Esophagus squamous epithelium (tissue), 5 donors: ENCODE measurements around the gene TMEM150B. TPM values are rescaled to one million over a fixed set of nuclear protein-coding genes. Genes with fewer than 3 reads are reported as not detected.

Source experiments
- DNase-seq: peaks from one replicate; lab custom pipeline; 2025; lab: John Stamatoyannopoulos, UW
- H3K27ac ChIP-seq, 4 donors: fragments of 200-600 bp; sonication (generic); one replicate each; pipeline ENCODE4 v1.5.1; 2016 to 2019; ENCODE audit warnings: mild to moderate bottlenecking in 1 of 4
- H3K27me3 ChIP-seq, 4 donors: fragments of 200-600 bp; sonication (generic); 1 replicate in 3 of 4; 2 replicates in 1 of 4; pipeline versions ENCODE4 v1.5.1 to v1.6.0; 2017 to 2021; ENCODE audit warnings: antibody characterized with exemption in 1 of 4
- H3K36me3 ChIP-seq, 3 donors: fragments of 200-600 bp; sonication (generic); one replicate each; pipeline ENCODE4 v1.5.1; 2016 to 2019
- H3K4me1 ChIP-seq, 3 donors: fragments of 200-600 bp; sonication (generic); one replicate each; pipeline ENCODE4 v1.5.1; 2017 to 2019
- H3K4me3 ChIP-seq, 4 donors: fragments of 200-600 bp; sonication (generic); 1 replicate in 3 of 4; 2 replicates in 1 of 4; pipeline ENCODE4 v1.5.1; 2016 to 2019; ENCODE audit warnings: mild to moderate bottlenecking in 2 of 4, moderate library complexity in 1 of 4
- H3K9me3 ChIP-seq, 3 donors: fragments of 200-600 bp; sonication (generic); one replicate each; pipeline ENCODE4 v1.5.1; 2016 to 2019
- POLR2A ChIP-seq, 4 donors: fragments of 450-650 bp; IDR thresholded peaks; one replicate each; pipeline ENCODE4 v1.6.1; 2017; ENCODE audit warnings: antibody characterized with exemption in 4 of 4, mild to moderate bottlenecking in 4 of 4, moderate library complexity in 3 of 4
- WGBS, 2 donors: methylation state at CpG; one replicate each; pipeline ENCODE4 v1.1.5; 2018; 5-methylcytosine and 5-hydroxymethylcytosine counted together
- intact Hi-C: fragments of 100-400 bp; cut with DNase I; formaldehyde crosslinking; loops from one replicate; pipeline ENCODE4 v1.15.0; 2022
- total RNA-seq, 4 donors: library from RNA; depleted of rRNA; stranded (reverse); fragments of >200 nt; gene quantifications; one replicate each; pipeline ENCODE4 v1.1.0, GENCODE V29; 2016
- TF ChIP-seq, protein P1 (sequence below), 6 experiments: fragments of 450-650 bp in 4 of 6; fragments of 200-600 bp in 2 of 6; sonication (generic) in 2 of 6; IDR thresholded peaks; one replicate each; pipeline ENCODE4 v1.5.1; 2016 to 2019; ENCODE audit warnings: antibody characterized with exemption in 6 of 6, mild to moderate bottlenecking in 4 of 6, moderate library complexity in 4 of 6
- donor health status: DM: yes; HTN: yes; CAD: no.

Gene TMEM150B
- total RNA-seq, 4 donors from 2014 or later: 1.7 TPM; not detected in 3

- H3K4me3 ChIP-seq: no peak overlapping the region
- peaks cover 3 to 45% (median 14%) of the 10 kb centered on the region in 3 donors for H3K36me3 ChIP-seq
- no peak overlapping the region for H3K27ac ChIP-seq
- intact Hi-C loops: no loop called here
- H3K9me3 ChIP-seq: no peaks in the 10 kb centered on the region
- H3K27me3 ChIP-seq: no peaks in the 10 kb centered on the region
- 87% methylated on average over 5 of the region's 9 CpGs; no CpG with 5 or more reads in 1 of the 2 donors for WGBS, 2 donors
- H3K4me1 ChIP-seq: peaks cover 18 to 49% (median 19%) of the 10 kb centered on the region in 3 donors
- DNase-seq: no peak
- TF ChIP-seq, protein P1, sequence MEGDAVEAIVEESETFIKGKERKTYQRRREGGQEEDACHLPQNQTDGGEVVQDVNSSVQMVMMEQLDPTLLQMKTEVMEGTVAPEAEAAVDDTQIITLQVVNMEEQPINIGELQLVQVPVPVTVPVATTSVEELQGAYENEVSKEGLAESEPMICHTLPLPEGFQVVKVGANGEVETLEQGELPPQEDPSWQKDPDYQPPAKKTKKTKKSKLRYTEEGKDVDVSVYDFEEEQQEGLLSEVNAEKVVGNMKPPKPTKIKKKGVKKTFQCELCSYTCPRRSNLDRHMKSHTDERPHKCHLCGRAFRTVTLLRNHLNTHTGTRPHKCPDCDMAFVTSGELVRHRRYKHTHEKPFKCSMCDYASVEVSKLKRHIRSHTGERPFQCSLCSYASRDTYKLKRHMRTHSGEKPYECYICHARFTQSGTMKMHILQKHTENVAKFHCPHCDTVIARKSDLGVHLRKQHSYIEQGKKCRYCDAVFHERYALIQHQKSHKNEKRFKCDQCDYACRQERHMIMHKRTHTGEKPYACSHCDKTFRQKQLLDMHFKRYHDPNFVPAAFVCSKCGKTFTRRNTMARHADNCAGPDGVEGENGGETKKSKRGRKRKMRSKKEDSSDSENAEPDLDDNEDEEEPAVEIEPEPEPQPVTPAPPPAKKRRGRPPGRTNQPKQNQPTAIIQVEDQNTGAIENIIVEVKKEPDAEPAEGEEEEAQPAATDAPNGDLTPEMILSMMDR (IDR thresholded peaks at IDR 0.05): no peak
Observed at GRCh38 chr19:55344444-55344843, 19.3 kb upstream of the TMEM150B start.

DNA sequence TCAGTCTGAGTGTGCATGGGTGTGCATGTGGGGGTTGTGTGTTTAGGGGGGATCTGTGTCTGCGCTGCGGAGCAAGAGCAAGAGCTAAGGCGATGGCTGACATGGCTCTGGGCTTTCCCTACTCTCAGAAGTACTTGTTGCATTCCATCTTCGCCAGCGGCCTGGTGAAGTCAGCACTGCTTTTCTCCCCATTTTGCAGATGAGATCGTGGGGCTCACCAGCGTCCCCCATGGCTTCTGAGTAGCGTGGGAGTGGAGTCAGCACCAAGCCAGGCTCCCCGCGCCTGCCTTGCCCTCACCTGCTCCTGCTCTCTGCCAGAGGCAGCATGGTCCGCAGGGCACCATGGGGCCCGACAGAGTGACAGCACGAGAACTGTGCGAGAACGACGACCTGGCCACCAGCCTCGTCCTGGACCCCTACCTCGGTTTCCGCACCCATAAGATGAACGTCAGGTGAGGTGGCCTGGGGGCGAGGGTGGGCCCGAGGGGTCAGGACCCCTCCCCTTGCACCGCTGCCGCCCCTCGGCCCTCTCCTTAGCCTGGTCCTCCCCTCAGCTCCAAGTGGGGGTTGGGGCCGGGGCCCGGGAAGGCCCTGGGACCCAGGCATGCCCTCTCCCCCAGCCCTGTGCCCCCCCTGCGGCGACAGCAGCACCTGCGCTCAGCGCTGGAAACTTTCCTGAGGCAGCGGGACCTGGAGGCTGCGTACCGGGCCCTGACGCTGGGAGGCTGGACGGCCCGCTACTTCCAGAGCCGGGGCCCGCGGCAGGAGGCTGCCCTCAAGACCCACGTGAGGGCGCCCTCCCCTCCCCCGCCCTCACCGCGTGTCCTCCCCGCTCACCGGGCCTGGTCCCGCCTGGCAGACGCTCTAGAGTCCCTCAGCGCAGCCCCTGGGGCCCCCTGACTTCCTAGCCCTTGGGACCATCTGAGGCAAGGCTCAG lies 16.7 kb upstream of the TMEM150B start:
- peaks cover 3 to 35% (median 10%) of the 10 kb centered on the region in 3 donors for H3K36me3 ChIP-seq
- H3K9me3 ChIP-seq: no peaks in the 10 kb centered on the region
- DNase-seq: no peak
- TF ChIP-seq POLR2A (IDR thresholded peaks at IDR 0.05): no peak
- TF ChIP-seq, protein P1 (IDR thresholded peaks at IDR 0.05): no peak
- H3K4me1 ChIP-seq: peaks cover 18 to 59% (median 23%) of the 10 kb centered on the region in 3 donors
- intact Hi-C loops: no loop called here
- WGBS, 2 donors: 84 to 87% methylated on average over 5 to 8 of the region's 50 CpGs
- H3K4me3 ChIP-seq: peak overlapping the region in 2 of 4 donors; percentile 65 to 70
- no peak overlapping the region for H3K27ac ChIP-seq
- H3K27me3 ChIP-seq: peaks cover 0 to 7% (median 0%) of the 10 kb centered on the region in 4 donors

DNA sequence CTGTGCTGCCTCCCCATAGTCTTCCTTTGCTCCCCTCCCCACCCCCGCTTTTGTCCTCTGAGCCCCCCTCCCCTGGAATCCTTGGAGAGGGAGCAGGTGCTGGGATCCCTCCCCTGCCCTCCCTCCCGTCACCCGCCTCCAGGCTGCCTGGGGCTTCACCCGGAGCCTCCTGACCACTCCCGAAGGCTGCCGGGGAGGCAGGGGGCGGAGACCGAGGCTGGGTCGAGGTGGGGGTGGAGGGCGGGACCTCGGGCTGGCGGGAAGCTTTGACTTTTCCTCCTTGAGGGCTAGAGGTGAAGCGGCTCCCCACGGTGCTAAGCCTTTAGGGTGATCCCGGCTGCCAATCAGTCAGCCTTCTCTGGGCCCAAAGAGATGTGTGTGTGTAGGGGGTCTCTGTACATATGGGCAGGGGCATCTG lies 16.0 kb upstream of the TMEM150B start:
- Histone ChIP-seq H3K4me1 (peaks cover 18 to 59% (median 23%) of the 10 kb centered on the region in 3 donors), H3K36me3 (peaks cover 3 to 28% (median 8%) of the 10 kb centered on the region in 3 donors), H3K27ac (peak overlapping the region in 2 of 4 donors; percentile 92 to 96), H3K9me3 (no peaks in the 10 kb centered on the region), H3K4me3 (peak overlapping the region; percentile 65 to 81 (median 74)), H3K27me3 (peaks cover 0 to 9% (median 0%) of the 10 kb centered on the region in 4 donors)
- 17% methylated on average over 1 of the region's 15 CpGs; no CpG with 5 or more reads in 1 of the 2 donors for WGBS, 2 donors
- TF ChIP-seq POLR2A (IDR thresholded peaks at IDR 0.05): no peak
- TF ChIP-seq, protein P1 (IDR thresholded peaks at IDR 0.05): no peak
- intact Hi-C loops: no loop called here
- no peak for DNase-seq

DNA sequence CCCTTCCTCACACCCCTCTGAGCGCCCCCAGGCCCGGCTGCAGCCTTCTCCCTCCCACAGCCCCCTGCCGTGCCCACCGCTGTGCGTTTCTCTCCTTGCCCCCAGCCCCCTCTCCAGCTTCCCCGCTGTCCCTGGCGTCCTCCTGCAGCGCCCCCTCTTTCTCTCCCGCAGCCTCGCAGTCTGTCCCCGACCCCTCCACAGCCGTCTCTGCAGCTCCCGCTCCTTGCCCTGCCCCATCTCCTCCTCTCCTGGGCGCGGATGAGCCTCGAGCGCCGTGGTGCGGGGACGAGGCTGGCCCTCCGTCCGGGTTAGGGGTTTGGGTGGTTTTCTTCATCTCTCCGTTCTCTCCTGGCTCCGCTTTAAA lies 15.6 kb upstream of the TMEM150B start:
- peak overlapping the region; percentile 65 to 81 (median 74) for H3K4me3 ChIP-seq
- peaks cover 3 to 25% (median 8%) of the 10 kb centered on the region in 3 donors for H3K36me3 ChIP-seq
- no peak for DNase-seq
- H3K27ac ChIP-seq: peak overlapping the region; percentile 28 to 96 (median 94)
- intact Hi-C loops: no loop called here
- WGBS, 2 donors: 1% methylated on average over 21 to 23 of the region's 24 CpGs
- H3K4me1 ChIP-seq: peaks cover 18 to 55% (median 20%) of the 10 kb centered on the region in 3 donors
- H3K9me3 ChIP-seq: no peaks in the 10 kb centered on the region
- H3K27me3 ChIP-seq: peaks cover 0 to 9% (median 0%) of the 10 kb centered on the region in 4 donors
- TF ChIP-seq POLR2A (IDR thresholded peaks at IDR 0.05): no peak
- TF ChIP-seq, protein P1 (IDR thresholded peaks at IDR 0.05): peak in 1 of 6 experiments; percentile 4
